Stimulated activated CD4-positive, alpha-beta T cell treated with anti-CD3 and anti-CD28 coated beads, Interleukin-15, amount 100 ng/mL, for 48 hours (primary cell): ENCODE measurements around the gene ACOT8.
"Not testable (repeated sequence)": the region's sequence is repeated elsewhere in the genome, so short reads cannot be mapped to it uniquely, and the experiment has no call there.

Experiments used
- DNase-seq, 2 donors: peaks; one replicate each; pipeline ENCODE4 v3.0.0-alpha.2; 2020; ENCODE audit warnings: low read depth in 2 of 2

The ACOT8 gene

DNA sequence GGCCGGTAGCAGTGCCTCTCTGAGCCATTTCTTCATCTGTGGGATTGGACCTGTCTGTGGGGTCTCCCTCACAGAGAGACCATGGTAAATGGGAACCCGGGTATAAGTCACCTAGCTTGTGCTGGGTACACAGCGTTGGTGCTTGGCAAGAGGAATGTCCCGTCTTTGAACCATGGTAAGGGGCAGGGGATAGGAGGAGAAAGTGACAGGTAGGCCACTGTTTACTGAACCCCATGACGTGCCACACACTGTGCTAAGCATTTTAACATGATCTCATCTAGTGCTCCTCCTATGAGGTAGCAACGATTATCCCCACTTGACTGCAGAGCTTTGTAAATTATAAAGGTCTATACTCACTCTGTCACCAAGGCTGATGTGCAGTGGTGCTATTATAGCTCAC lies 29.5 kb downstream of the ACOT8 start:
- no peak for DNase-seq

- DNase-seq: no peak
Measured at GRCh38 chr20:45827030-45827652, 30.1 kb downstream of the ACOT8 start, which contains the start of gene TNNC2. Gene TNNC2, minus strand, starts transcription at chr20:45827312. Its CDS starts 64 bp downstream, at chr20:45827248.

DNA sequence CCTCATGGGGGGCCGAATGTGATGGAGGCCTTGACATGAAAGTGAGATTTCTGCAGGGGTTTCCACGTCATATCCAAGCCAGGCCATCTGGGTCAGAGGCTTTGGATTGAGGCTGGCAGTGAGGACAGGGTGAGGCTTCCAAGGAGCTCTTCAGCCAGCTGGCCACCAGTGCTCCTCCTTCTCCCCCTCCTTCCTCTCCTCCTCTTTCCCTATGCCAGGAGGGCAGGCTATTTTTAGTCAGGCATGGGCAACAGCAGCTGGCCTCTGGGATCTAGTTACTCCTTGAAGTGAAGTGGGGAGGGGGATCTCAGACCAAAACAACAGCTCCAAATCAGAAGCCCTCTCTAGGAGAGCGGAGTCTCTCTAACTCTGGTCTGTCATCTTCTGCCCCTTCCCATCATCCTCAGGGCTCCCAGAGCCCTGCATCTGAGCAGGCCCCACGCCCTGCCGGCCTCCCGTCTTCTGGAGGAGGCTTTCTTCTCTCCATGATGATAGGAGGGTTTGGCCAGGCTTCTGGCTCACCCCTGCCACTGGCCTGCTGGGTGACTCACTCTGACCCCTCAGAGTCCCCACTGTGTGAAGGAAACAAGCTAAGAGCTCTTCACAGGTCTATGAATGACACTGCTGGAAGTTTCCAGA lies 30.7 kb downstream of the ACOT8 start:
- no peak for DNase-seq

DNA sequence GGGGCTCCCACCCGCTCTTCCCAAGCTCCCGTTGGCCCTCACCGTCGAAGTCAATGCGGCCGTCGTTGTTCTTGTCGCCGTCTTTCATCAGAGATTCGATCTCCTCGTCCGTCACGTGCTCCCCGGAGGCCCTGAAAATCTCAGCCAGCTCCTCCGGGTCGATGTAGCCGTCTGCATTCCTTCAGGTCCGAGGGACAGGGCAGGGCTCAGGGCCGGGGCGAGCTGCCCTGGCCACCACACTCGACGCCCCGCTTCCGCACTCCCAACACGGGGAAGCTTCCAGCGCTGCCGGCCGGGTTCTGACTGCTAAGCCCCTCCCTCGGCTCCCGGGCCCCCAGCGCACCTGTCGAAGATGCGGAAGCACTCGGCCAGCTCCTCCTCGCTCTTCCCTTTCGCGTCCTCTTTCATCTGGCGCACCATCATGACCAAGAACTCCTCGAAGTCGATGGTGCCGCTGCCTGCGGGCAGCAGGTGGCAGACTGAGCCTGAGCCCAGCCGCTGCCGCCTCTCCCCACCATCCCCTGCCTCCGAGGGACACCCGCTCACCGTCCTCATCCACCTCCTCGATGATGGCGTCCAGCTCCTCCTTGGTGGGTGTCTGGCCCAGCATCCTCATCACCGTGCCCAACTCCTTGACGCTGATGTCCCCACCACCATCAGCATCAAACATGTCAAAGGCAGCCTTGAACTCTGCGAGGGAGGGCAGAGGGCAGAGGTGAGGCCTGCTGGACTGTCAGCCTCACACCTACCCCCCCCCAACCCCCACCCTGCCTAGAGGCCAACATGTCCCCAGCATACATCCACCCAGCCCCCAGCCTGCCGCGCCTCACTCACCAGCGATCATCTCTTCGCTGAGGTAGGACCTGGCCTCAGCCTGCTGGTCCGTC lies 33.0 kb downstream of the ACOT8 start:
- DNase-seq: peak; percentile 28 to 34

DNA sequence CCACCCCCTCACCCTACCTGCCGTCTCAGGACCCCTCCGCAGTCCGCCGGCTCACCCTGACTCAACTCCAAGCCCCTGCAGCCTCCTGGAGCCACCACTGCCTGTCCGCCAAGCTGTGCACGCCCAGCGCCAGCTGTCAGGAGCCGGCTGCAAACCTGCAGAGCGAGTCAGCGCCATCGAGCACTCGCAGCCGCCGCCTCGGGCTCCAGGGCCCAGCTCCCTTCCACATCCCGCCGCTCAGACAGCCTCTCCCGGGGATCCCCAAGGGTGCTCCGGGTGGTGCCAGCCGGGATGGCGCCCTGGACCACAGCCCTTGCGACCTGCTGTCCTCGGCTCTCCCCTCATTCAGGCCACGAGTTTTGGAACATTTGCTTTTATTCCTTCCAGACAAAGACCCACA lies 34.3 kb downstream of the ACOT8 start:
- no peak for DNase-seq

DNA sequence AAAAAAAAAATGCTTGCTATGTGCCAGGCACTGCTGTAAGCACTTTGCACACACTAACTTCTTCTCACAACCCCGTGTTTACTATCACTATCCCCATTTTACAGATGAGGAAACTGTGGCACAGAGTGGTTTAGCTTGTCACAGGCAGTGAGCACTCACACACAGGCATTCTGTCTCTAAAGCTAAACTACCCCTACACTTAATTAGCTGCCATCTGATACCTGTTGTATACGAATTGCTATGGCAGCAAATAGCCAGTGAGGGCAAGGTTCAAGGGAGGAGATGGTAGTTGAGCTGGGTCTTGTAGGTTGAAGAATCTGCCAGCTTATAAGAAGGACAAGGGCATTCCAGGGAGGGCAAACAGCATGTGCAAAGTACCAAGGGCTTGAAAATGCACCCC lies 35.2 kb downstream of the ACOT8 start:
- no peak for DNase-seq

DNA sequence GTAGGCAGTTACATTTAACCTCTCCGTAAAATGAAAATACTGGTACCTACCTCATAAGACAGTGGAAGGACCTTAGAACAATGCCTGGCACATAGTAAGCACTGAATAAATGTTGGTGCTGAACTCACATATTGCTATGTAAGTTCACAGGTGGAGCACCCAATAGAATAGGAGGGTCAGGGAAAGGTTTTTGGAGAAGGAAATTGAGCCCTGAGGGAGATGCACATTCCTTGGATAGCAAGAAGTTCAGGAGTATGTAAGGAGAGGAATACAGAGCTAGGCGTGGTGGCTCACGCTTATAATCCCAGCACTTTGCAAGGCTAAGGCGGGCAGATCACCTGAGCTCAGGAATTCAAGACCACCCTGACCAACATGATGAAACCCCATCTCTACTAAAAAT lies 37.7 kb downstream of the ACOT8 start:
- DNase-seq: no peak

DNA sequence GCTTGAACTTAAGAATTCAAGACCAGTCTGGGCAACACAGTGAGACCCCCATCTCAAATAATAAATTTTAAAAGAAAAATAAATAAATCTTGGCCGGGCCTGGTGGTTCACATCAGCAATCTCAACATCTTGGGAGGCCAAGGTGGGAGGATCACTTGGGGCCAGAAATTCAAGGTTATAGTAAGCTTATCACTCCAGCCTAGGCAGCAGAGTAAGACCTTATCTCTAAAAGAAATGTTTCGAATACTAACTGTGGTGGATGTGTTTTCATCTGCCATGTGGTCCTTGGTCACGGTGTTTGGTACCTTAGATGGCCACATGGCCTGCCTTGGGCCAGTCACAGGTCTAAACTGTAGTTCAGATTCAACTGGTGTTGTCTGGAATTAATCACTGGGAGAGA lies 39.0 kb downstream of the ACOT8 start:
- no peak for DNase-seq

GRCh38 chr20:45817376-45818194 lies 39.6 kb downstream of the ACOT8 start:
- DNase-seq: no peak

DNA sequence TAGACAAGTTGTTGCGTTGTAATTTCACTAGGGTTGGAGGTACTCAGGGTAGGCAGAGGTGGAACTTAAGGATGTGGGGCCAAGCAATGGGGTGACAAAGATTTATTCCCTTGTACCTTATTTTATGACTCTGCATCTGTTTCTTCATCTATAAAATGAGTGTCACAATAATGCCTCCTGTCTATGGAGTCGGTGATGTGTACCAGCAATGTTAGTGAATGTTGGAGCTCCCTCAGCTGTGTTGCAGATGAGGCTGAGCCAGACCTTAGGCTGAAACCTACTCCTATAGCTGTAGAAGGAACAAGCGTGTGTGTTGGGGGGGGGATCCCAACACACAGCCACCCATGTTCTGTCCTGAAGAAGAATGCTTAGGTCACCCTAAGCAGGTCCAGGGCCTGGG lies 40.2 kb downstream of the ACOT8 start:
- no peak for DNase-seq

- no peak for DNase-seq
Measured at GRCh38 chr20:45814314-45814713, 42.9 kb downstream of the ACOT8 start.

- DNase-seq: no peak
Measured at GRCh38 chr20:45813489-45813888, 43.7 kb downstream of the ACOT8 start.

DNA sequence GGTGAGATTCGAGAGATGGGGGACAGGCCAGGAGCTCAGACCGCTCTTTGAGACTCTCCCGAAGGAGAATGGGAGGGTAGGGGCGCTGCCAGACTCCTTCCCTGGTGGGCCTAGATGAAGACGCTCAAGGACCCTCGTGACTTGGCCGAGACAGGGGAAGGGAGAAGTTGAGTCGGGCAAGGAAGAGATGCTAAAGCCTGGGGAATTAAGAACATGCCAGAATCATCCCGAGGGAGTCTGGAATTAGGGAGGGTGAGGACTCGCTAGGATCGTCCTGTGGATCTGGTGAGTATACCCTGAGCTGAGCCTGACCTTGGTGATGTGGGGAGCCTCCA lies 44.2 kb downstream of the ACOT8 start:
- DNase-seq: no peak

DNA sequence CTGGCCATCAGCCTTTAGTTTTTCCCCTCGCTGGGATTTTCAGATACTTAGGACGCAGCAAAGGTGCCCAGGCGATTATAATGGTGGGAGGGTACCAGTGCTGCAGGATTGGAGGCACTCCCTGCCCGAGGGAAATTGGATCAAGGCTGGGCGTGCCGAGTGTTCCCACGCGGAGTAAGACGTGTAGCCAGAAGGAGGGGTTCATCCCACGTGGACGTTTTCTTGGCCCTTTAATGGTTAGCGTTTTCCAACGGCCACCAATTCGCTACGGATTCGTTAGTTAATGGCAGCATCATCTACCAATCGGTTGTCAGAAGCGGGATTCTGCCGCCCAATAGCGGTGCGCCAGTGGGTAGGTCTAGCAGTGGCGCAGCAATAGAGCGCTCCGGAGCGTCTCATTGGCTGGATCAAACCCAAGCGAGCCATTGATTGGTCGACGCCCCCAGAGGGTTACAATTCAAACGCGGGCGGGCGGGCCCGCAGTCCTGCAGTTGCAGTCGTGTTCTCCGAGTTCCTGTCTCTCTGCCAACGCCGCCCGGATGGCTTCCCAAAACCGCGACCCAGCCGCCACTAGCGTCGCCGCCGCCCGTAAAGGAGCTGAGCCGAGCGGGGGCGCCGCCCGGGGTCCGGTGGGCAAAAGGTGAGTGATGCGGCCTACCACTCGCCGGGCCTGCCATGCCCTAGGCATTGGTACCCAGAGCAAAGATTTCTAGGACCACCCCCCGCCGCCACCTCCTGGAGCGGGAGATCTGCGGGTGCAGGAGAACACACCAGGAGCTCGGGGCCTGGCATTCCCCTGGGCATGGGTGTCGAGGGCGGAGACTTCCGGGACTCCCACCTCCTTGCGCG lies 44.8 kb downstream of the ACOT8 start, which contains the start of gene UBE2C:
Gene UBE2C (plus strand): TSS at position 488 of the 849 bp plus-strand sequence. CDS start 52 bp downstream, at position 540.
- DNase-seq: peak; percentile 94 to 95

GRCh38 chr20:45810191-45810970 lies 46.8 kb downstream of the ACOT8 start:
- DNase-seq: no peak

- DNase-seq: no peak
Measured at GRCh38 chr20:45801851-45802250, 55.3 kb downstream of the ACOT8 start.

DNA sequence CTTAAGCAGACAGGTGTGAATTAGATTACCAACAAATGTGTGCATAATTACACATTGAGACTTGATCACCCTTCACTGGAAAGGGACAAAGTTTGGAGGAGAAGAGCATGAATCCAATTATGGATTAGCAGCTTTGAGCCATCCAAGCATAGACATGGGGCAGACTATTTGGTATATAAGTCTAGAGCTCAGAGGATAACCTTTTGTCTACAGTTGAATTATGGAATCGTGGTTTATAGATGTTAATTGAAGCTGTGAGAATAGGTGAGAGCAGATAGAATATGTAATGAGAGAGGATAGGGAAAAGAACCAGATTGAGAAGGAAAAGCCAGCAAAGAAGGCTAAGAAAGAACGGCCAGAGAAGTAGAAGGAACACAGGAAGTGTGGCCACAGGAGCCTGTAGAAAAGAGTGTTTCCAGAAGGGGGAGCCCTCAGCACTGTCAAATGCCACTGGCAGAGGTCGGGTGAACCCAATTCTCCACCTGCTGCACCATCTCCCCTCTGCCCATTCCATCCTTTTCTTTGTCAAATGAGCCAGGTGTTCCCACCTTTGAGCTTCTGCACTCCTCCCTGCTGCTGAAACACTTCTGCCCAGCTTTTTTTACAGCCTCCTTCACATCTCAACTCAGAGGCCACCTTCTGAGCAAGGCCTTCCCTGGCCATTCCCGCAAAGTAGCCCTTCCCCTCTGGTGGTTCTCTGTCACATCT lies 58.1 kb downstream of the ACOT8 start:
- peak in 1 of 2 donors; percentile 57 for DNase-seq

DNA sequence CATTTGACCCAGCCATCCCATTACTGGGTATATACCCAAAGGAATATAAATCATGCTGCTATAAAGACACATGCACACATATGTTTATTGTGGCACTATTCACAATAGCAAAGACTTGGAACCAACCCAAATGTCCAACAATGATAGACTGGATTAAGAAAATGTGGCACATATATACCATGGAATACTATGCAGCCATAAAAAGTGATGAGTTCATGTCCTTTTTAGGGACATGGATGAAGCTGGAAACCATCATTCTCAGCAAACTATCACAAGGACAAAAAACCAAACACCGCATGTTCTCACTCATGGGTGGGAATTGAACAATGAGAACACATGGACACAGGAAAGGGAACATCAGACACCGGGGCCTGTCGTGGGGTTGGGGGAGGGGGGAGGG lies 59.2 kb downstream of the ACOT8 start:
- DNase-seq: not testable (repeated sequence)

GRCh38 chr20:45797510-45797909 lies 59.7 kb downstream of the ACOT8 start:
- not testable (repeated sequence) for DNase-seq
